ENCODE measurements around the gene POU2F2. TPM values are rescaled to one million over a fixed set of nuclear protein-coding genes. Genes with fewer than 3 reads are reported as not detected.

POU2F2 gene
- total RNA-seq, 1 experiment from 2014 or later = 6.0 TPM

- no peak for TF ChIP-seq SMAD3 (CRISPR knock-in tag; IDR thresholded peaks at IDR 0.05; ENCODE audit: borderline replicate concordance)
- TF ChIP-seq E2F4 (CRISPR knock-in tag; IDR thresholded peaks at IDR 0.05; ENCODE audit: borderline replicate concordance, low read depth) = no peak
- TF ChIP-seq ZNF425 (CRISPR knock-in tag; conservative IDR thresholded peaks at IDR 0.05) = no peak
- no peak for TF ChIP-seq TCF7 (CRISPR knock-in tag; IDR thresholded peaks at IDR 0.05; ENCODE audit: low read depth)
- TF ChIP-seq PREB (CRISPR knock-in tag; IDR thresholded peaks at IDR 0.05; ENCODE audit: borderline replicate concordance) = no peak
- TF ChIP-seq TEAD1 (CRISPR knock-in tag; IDR thresholded peaks at IDR 0.05) = no peak
- TF ChIP-seq RORB (CRISPR knock-in tag; IDR thresholded peaks at IDR 0.05) = no peak
- TF ChIP-seq ESRRA (CRISPR knock-in tag; IDR thresholded peaks at IDR 0.05; ENCODE audit: borderline replicate concordance) = no peak
- TF ChIP-seq CREM (CRISPR knock-in tag; IDR thresholded peaks at IDR 0.05) = no peak
- no peak for TF ChIP-seq ZSCAN18 (CRISPR knock-in tag; IDR thresholded peaks at IDR 0.05)
- TF ChIP-seq IRF1 (CRISPR knock-in tag; IDR thresholded peaks at IDR 0.05) = no peak
- no peak for TF ChIP-seq PRRX2 (CRISPR knock-in tag; IDR thresholded peaks at IDR 0.05)
- no peak for TF ChIP-seq USF1 (CRISPR knock-in tag; IDR thresholded peaks at IDR 0.05)
- TF ChIP-seq NFYB (CRISPR knock-in tag; conservative IDR thresholded peaks at IDR 0.05; ENCODE audit: low read depth) = no peak
These were observed 45.4 kb upstream of the POU2F2 start (continued) for GRCh38 chr19:42177686-42178019.

- peak; percentile 85 for DNase-seq (ENCODE audit: low spot score)
- no peaks in the 10 kb centered on the region for H3K36me3 Mint-ChIP-seq
- ChIA-PET POLR2A (interaction anchor here (0.6 to 1.1 kb wide), 3 partner anchors 44 to 202 kb away, joined by 3 to 6 read pairs (median 3); no protein-coding TSS in a partner anchor), CTCF (interaction anchor here (0.5 to 3.2 kb wide), 33 partner anchors 8 to 424 kb away, joined by 3 to 50 read pairs (median 5); partner anchors contain the start of genes ERF, GSK3A, POU2F2 and RABAC1)
- peaks cover 18% of the 10 kb centered on the region for H3K4me1 Mint-ChIP-seq
- H3K4me3 Mint-ChIP-seq = no peak overlapping the region
- no peaks in the 10 kb centered on the region for H3K9me3 Mint-ChIP-seq
- ATAC-seq = peak; percentile 84
- H3K27ac Mint-ChIP-seq = no peak overlapping the region
- H3K27me3 Mint-ChIP-seq (ENCODE audit: low read depth) = peaks cover 44% of the 10 kb centered on the region
- TF ChIP-seq ETV6 (CRISPR knock-in tag; IDR thresholded peaks at IDR 0.05) (0 out of 2 replicates have a peak, but pooled peaks have one; percentile 27), ZNF532 (CRISPR knock-in tag; IDR thresholded peaks at IDR 0.05; ENCODE audit: borderline replicate concordance) (no peak), SP1 (CRISPR knock-in tag; conservative IDR thresholded peaks at IDR 0.05) (no peak), KAT7 (CRISPR knock-in tag; IDR thresholded peaks at IDR 0.05; ENCODE audit: borderline replicate concordance) (no peak), ZNF281 (CRISPR knock-in tag; IDR thresholded peaks at IDR 0.05) (no peak)
These were observed 44.9 kb upstream of the POU2F2 start for GRCh38 chr19:42176990-42177685.

All from WTC11 (cell line).